AG09309 (cell line): ENCODE measurements around the gene TNIP2.
A peak's percentile ranks its signal among the peaks of the same experiment; 100 is the strongest.

Experiments used
- DNase-seq: peaks from one replicate; pipeline ENCODE4 v3.0.0-alpha.2; 2010; ENCODE audit warnings: low read depth
- H3K4me3 ChIP-seq: 2 replicates; pipeline ENCODE4 v1.5.1; 2011; ENCODE audit warnings: mild to moderate bottlenecking, low read depth, low read length, moderate library complexity; ENCODE audit not compliant: control insufficient read depth
- CTCF ChIP-seq: IDR thresholded peaks from 2 replicates; pipeline ENCODE4 v1.5.1; 2011; ENCODE audit warnings: mild to moderate bottlenecking, low read depth, low read length, inconsistent platforms; ENCODE audit not compliant: insufficient read depth, control insufficient read depth; ENCODE audit errors: missing control alignments

The TNIP2 gene

DNA sequence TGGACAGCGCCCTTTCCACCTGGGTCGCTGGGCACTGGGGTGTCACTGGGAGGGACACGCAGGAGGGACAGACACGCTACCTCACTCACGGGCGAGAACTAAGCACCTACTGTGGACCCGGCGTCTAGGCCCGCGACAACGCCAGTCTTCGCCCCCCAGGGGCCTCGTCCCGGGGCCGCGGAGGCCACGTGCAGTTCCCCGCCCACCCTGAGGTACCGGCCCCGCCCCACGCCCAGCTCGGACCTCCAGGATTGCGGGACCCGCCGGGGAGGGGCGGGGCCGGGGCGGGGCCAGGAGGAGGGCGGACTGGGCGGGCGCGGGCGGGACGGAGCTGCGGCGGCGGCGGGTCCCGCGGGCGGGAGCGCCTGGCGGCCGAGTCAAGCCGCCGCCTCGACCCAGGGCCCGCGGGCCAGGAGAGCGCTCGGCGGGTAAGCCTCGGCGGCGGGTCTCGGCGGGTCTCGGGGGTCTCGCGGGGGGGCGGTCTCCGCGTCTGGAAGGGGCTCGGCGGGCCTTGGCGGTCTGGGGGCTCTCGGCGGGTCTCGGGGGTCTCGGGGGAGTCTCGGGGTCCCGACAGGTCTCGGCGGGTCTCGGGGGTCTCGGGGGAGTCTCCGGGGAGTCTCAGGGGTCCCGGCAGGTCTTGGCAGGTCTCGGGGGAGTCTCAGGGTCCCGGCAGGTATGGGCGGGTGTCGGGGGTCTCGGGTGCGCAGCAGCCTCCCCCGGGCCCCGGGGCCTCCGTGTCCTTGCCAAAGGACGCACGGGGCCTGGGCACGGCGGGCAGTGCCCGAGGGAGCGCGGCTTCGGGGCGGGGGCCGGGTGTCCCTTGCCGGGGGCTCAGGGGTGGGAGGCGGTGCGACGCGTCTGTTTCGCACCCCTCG, 36.8 kb upstream of the TNIP2 start, which contains the start of gene SH3BP2:
TSS of gene SH3BP2 (plus strand) at position 375 of the 875 bp plus-strand sequence. CDS start 27,533 bp downstream, outside the sequence.
- TF ChIP-seq CTCF: no peak
- no peak for DNase-seq
- peak within 1 kb of the TSS; percentile 63 for H3K4me3 ChIP-seq

GRCh38 chr4:2792396-2792710, 36.2 kb upstream of the TNIP2 start:
- DNase-seq: no peak
- TF ChIP-seq CTCF: no peak
- no peak overlapping the region for H3K4me3 ChIP-seq

DNA sequence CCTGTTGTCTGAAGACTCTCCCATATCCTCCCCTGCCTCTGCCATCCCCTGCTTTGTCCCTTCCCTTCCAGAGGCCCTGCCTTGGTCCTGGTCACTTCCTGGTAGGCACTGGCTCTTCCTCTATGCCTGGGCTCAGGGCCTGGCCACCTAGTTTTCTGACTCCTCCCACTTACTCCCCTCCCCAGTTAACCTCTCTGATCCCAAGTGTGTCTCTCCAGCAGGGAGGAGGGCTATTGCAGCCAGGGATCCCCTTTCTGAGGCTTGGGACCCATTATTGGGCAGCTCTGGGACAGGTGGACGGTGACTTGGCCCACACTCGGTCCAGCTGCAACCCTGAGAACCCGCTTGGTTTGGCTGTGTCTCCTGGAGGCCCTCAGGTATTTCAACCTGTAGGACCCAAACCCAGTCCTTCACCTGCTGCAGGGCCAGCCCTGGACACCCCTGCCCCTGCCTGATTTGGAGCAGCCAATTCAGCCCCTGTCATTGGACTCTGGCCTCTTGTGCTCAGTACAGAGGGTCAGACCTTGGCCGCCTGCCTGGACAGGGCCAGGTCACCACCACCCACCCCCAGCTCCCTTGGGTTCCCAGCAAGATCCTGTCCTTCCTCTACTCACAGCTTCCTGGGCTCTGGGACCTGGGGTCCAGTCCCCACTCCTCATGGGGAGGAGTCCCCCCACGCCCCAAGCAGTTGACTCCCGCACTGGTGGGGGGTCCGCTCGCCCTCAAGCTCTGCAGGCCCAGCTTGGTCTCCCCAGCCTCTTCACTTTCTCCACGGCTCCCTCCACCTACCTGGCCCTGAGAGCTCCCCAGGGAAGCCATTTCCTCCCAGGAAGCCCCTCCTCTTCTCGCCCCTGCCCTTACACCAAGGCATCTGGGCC, 35.6 kb upstream of the TNIP2 start:
- H3K4me3 ChIP-seq: no peak overlapping the region

DNA sequence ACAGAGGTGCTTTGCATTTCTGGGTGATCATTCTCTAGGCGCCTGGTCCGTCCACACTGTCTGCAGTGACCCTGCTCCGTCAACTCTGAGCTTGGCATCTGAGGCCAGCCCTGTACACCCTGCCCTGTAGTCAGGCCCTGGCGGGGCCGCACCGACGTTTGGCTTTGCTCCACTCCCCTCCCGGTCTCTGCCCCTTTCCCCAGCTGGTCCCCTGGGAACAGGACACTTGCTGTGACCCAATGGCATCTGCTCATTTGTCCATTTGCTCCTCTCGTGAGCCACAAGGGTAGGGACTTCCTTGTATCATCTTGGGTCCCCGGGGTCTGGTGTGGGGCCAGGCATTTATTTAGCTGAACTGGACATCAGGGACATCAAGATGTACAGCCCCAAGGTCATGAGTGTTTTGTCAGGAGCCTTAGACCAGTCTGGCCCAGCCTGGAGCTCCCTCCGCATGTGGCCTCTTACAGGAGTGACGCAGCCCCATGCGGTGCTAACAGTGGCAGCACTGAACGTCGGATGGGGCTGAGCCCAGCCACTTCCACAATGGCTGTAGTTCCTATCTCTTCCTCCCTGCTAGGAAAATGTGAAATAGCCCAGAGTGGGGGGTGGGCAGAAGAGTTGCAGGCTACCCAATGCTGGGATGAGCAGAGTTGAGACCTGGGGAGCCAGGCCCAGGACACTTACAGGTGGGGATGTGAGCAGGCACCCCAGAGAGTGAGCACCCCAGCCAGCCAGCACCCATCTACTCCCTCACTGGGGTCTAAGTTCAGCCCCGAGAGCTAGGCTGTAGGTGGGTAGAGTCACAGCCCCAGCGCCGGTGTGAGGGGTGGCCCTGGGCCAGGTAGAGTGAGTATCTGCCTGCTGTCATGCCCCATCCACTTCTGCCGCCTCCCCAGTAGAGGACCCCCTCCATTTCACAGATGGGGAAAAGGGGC, 34.7 kb upstream of the TNIP2 start:
- TF ChIP-seq CTCF: no peak
- no peak overlapping the region for H3K4me3 ChIP-seq
- DNase-seq: no peak

More for the DNA sequence above, 35.6 kb upstream of the TNIP2 start:
- TF ChIP-seq CTCF: no peak
- no peak for DNase-seq

DNA sequence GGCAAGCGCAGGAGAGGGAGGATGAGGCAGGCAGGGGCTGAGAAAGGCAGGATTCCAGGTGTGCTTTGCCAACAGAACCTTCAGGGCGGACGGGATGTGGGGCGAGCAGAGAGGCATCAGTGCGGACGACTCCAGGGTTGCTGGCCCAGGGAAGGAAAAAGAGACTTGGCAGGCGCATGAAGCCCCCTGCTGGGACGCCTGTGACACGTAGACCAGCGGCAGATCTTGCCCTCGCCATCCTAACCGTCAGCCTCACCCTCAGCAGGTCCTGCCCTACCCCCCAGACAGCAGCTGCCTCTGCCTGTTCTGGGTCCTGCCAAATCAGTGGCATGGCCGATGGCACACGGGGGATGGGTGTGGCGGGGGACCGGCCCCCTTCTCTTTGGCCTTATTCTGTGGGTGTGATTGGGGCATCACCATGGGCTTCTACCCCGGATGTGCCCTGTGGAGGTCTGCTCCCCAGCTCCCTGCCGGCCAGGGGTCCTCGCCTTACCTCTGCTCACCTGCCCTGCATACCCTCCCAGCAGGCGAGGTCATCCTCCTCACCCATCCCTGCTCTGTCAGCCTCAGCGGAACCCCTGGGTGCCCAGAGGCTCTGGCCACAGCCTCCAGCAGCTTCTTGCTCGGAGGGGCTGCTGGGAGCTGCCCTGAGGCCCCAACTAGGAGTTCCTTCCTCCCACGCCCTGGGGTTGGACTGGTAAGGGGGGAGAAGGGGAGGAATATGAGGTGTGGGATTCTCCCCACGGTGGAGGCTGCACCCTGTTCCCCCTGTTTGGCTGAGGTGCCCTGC, 33.9 kb upstream of the TNIP2 start:
- no peak for DNase-seq
- no peak for TF ChIP-seq CTCF
- H3K4me3 ChIP-seq: no peak overlapping the region
